ENCODE measurements around the gene IFNAR2. TPM values are rescaled to one million over a fixed set of nuclear protein-coding genes. Genes with fewer than 3 reads are reported as not detected.
A peak's percentile ranks its signal among the peaks of the same experiment; 100 is the strongest.

Gene IFNAR2
- total and polyA plus RNA-seq, 4 donors = 21.4 to 38.4 (median 27.5) TPM

DNA sequence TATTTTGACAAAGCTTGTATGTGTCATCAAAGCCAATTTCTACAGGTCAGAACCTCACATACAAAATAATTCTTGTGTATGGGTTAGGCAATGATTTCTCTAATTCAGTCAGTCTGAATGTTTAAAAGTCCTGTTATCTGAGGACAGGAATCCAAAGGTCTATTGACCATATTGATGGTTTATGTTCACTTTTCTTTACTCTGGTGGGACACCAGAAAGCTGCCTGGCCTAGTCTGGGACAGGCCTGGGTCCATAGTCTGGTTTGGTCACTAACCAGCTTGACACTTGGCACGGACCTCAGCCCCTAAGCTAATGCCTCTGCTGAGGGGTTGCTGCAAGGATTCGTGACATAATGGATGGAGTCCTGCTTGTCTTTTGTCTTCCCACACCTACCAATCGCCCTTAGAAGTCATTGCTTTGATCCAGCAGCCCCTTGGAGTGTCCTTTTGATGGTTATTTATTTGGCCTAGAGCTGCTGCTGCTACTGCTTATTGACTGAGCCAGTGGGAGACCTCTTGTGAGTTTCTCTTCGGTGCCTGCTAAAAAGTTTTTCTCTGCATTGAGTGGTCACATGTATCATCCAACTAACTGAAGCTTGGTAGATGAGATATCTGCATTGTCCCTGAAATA is 15.7 kb downstream of the IFNAR2 start:
- Histone ChIP-seq H3K9ac (ENCODE audit: insufficient read depth in 1 of 2, low read length in 2 of 2) (no peak overlapping the region), H3K9me3 (ENCODE audit: control insufficient read depth in 4 of 4, insufficient read depth in 3 of 4, low read length in 3 of 4) (no peaks in the 10 kb centered on the region), H3K4me3 (no peak overlapping the region), H3K4me1 (ENCODE audit: control insufficient read depth in 5 of 5, insufficient read depth in 5 of 5, low read length in 5 of 5) (peaks cover 0 to 8% (median 0%) of the 10 kb centered on the region in 5 donors), H3K27ac (ENCODE audit: low read depth in 1 of 2, low read length in 1 of 2) (peak overlapping the region in 1 of 2 donors; percentile 31), H3K36me3 (ENCODE audit: control insufficient read depth in 4 of 4, insufficient read depth in 4 of 4, low read length in 4 of 4) (peaks cover 14 to 31% (median 16%) of the 10 kb centered on the region in 4 donors), H3K27me3 (ENCODE audit: control insufficient read depth in 3 of 3, insufficient read depth in 3 of 3, low read length in 2 of 3) (no peaks in the 10 kb centered on the region)
- no peak for ATAC-seq (ENCODE audit: insufficient read depth, low FRiP score)
- DNase-seq = no peak
- WGBS, 2 donors = 90 to 94% methylated on average over 4 of the region's 4 CpGs
- TF ChIP-seq, protein P1, sequence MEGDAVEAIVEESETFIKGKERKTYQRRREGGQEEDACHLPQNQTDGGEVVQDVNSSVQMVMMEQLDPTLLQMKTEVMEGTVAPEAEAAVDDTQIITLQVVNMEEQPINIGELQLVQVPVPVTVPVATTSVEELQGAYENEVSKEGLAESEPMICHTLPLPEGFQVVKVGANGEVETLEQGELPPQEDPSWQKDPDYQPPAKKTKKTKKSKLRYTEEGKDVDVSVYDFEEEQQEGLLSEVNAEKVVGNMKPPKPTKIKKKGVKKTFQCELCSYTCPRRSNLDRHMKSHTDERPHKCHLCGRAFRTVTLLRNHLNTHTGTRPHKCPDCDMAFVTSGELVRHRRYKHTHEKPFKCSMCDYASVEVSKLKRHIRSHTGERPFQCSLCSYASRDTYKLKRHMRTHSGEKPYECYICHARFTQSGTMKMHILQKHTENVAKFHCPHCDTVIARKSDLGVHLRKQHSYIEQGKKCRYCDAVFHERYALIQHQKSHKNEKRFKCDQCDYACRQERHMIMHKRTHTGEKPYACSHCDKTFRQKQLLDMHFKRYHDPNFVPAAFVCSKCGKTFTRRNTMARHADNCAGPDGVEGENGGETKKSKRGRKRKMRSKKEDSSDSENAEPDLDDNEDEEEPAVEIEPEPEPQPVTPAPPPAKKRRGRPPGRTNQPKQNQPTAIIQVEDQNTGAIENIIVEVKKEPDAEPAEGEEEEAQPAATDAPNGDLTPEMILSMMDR (IDR thresholded peaks at IDR 0.05; ENCODE audit: control extremely low read depth, extremely low read depth) = no peak

DNA sequence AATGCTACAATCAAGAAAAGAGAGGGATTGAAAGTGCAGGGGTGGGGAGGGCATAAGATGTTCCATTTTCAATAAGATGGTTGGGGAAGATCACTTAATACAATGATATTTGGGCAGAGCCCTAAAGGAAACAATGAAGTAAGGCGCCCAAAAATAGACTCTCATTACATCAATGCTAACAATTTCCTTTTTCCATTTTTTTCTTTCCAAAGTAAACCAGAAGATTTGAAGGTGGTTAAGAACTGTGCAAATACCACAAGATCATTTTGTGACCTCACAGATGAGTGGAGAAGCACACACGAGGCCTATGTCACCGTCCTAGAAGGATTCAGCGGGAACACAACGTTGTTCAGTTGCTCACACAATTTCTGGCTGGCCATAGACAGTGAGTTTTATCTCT is 16.8 kb downstream of the IFNAR2 start:
- no peak overlapping the region for H3K27ac ChIP-seq (ENCODE audit: low read depth in 1 of 2, low read length in 1 of 2)

DNA sequence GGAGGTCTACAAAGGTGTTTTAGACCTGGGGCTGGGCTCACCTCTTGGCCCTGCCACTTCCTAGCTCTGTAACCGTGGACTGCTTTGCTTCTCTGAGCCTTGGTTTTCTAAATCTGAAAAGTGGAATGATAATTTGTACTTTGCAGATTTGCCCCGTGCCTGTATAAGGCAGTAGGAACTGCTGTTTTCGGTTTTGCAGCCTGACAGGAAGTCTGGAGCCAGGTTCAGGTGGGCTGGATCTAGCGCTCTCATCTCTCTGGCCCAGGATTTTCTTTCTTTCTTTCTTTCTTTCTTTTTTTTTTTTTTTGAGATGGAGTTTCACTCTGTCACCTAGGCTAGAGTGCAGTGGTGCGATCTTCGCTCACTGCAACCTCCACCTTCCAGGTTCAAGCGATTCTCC is 17.2 kb downstream of the IFNAR2 start:
- 87 to 91% methylated on average over 7 of the region's 7 CpGs for WGBS, 2 donors
- Histone ChIP-seq H3K27me3 (ENCODE audit: control insufficient read depth in 3 of 3, insufficient read depth in 3 of 3, low read length in 2 of 3) (no peaks in the 10 kb centered on the region), H3K27ac (ENCODE audit: low read depth in 1 of 2, low read length in 1 of 2) (no peak overlapping the region), H3K36me3 (ENCODE audit: control insufficient read depth in 4 of 4, insufficient read depth in 4 of 4, low read length in 4 of 4) (peaks cover 17 to 34% (median 20%) of the 10 kb centered on the region in 4 donors), H3K4me1 (ENCODE audit: control insufficient read depth in 5 of 5, insufficient read depth in 5 of 5, low read length in 5 of 5) (peaks cover 0 to 8% (median 0%) of the 10 kb centered on the region in 5 donors), H3K4me3 (no peak overlapping the region), H3K9me3 (ENCODE audit: control insufficient read depth in 4 of 4, insufficient read depth in 3 of 4, low read length in 3 of 4) (no peaks in the 10 kb centered on the region), H3K9ac (ENCODE audit: insufficient read depth in 1 of 2, low read length in 2 of 2) (no peak overlapping the region)
- TF ChIP-seq, protein P1 (IDR thresholded peaks at IDR 0.05; ENCODE audit: control extremely low read depth, extremely low read depth) = no peak
- no peak for ATAC-seq (ENCODE audit: insufficient read depth, low FRiP score)
- DNase-seq = no peak

More for the DNA sequence above, 16.8 kb downstream of the IFNAR2 start:
- H3K9me3 ChIP-seq (ENCODE audit: control insufficient read depth in 4 of 4, insufficient read depth in 3 of 4, low read length in 3 of 4) = no peaks in the 10 kb centered on the region
- peaks cover 0 to 8% (median 0%) of the 10 kb centered on the region in 5 donors for H3K4me1 ChIP-seq (ENCODE audit: control insufficient read depth in 5 of 5, insufficient read depth in 5 of 5, low read length in 5 of 5)
- ATAC-seq (ENCODE audit: insufficient read depth, low FRiP score) = no peak
- TF ChIP-seq, protein P1 (IDR thresholded peaks at IDR 0.05; ENCODE audit: control extremely low read depth, extremely low read depth) = no peak
- H3K4me3 ChIP-seq = no peak overlapping the region
- H3K27me3 ChIP-seq (ENCODE audit: control insufficient read depth in 3 of 3, insufficient read depth in 3 of 3, low read length in 2 of 3) = no peaks in the 10 kb centered on the region
- no peak overlapping the region for H3K9ac ChIP-seq (ENCODE audit: insufficient read depth in 1 of 2, low read length in 2 of 2)
- peaks cover 17 to 34% (median 18%) of the 10 kb centered on the region in 4 donors for H3K36me3 ChIP-seq (ENCODE audit: control insufficient read depth in 4 of 4, insufficient read depth in 4 of 4, low read length in 4 of 4)
- DNase-seq = no peak
- 80 to 87% methylated on average over 5 of the region's 5 CpGs for WGBS, 2 donors
